ENCODE data around the gene NPAT.

Gene NPAT

GRCh38 chr11:108218455-108218854 is 4.0 kb downstream of the NPAT start:
- H3K36me3 ChIP-seq (replicated peaks): no peaks in the 10 kb centered on the region
- H3K4me3 ChIP-seq (ENCODE audit: low read depth, low read length): no peak overlapping the region
- DNase-seq: peak; percentile 7
- H3K27me3 ChIP-seq (replicated peaks): no peaks in the 10 kb centered on the region
- in situ Hi-C loops (cut with HindIII; ENCODE audit: low pct_ligation_motif_present, low sequenced_read_pairs): no loop called here
- no peak overlapping the region for H3K27ac ChIP-seq
- TF ChIP-seq CTCF (IDR thresholded peaks at IDR 0.05; ENCODE audit: low read depth, low read length, missing control alignments): no peak

- DNase-seq: no peak
- Histone ChIP-seq H3K27me3 (replicated peaks) (no peaks in the 10 kb centered on the region), H3K27ac (no peak overlapping the region), H3K4me3 (ENCODE audit: low read depth, low read length) (no peak overlapping the region), H3K36me3 (replicated peaks) (no peaks in the 10 kb centered on the region)
- in situ Hi-C loops (cut with HindIII; ENCODE audit: low pct_ligation_motif_present, low sequenced_read_pairs): no loop called here
- TF ChIP-seq CTCF (IDR thresholded peaks at IDR 0.05; ENCODE audit: low read depth, low read length, missing control alignments): no peak
Observed at GRCh38 chr11:108216988-108217387, 5.5 kb downstream of the NPAT start.

GRCh38 chr11:108213784-108214183 is 8.7 kb downstream of the NPAT start:
- Histone ChIP-seq H3K4me3 (ENCODE audit: low read depth, low read length) (no peak overlapping the region), H3K36me3 (replicated peaks) (peaks cover 6% of the 10 kb centered on the region), H3K27me3 (replicated peaks) (no peaks in the 10 kb centered on the region), H3K27ac (no peak overlapping the region)
- in situ Hi-C loops (cut with HindIII; ENCODE audit: low pct_ligation_motif_present, low sequenced_read_pairs): no loop called here
- no peak for TF ChIP-seq CTCF (IDR thresholded peaks at IDR 0.05; ENCODE audit: low read depth, low read length, missing control alignments)
- DNase-seq: no peak

- H3K36me3 ChIP-seq (replicated peaks): peaks cover 22% of the 10 kb centered on the region
- DNase-seq: no peak
- H3K4me3 ChIP-seq (ENCODE audit: low read depth, low read length): no peak overlapping the region
- H3K27me3 ChIP-seq (replicated peaks): no peaks in the 10 kb centered on the region
- no peak overlapping the region for H3K27ac ChIP-seq
- in situ Hi-C loops (cut with HindIII; ENCODE audit: low pct_ligation_motif_present, low sequenced_read_pairs): no loop called here
- no peak for TF ChIP-seq CTCF (IDR thresholded peaks at IDR 0.05; ENCODE audit: low read depth, low read length, missing control alignments)
Observed at GRCh38 chr11:108210441-108210840, 12.0 kb downstream of the NPAT start.

- TF ChIP-seq CTCF (IDR thresholded peaks at IDR 0.05; ENCODE audit: low read depth, low read length, missing control alignments): no peak
- Histone ChIP-seq H3K27ac (no peak overlapping the region), H3K36me3 (replicated peaks) (peaks cover 25% of the 10 kb centered on the region), H3K27me3 (replicated peaks) (no peaks in the 10 kb centered on the region), H3K4me3 (ENCODE audit: low read depth, low read length) (no peak overlapping the region)
- DNase-seq: no peak
- in situ Hi-C loops (cut with HindIII; ENCODE audit: low pct_ligation_motif_present, low sequenced_read_pairs): no loop called here
Observed at GRCh38 chr11:108207683-108208060, 14.8 kb downstream of the NPAT start.

GRCh38 chr11:108206969-108207682 is 15.3 kb downstream of the NPAT start:
- no peak for TF ChIP-seq CTCF (IDR thresholded peaks at IDR 0.05; ENCODE audit: low read depth, low read length, missing control alignments)
- Histone ChIP-seq H3K36me3 (replicated peaks) (peaks cover 25% of the 10 kb centered on the region), H3K27ac (no peak overlapping the region), H3K4me3 (ENCODE audit: low read depth, low read length) (no peak overlapping the region), H3K27me3 (replicated peaks) (no peaks in the 10 kb centered on the region)
- in situ Hi-C loops (cut with HindIII; ENCODE audit: low pct_ligation_motif_present, low sequenced_read_pairs): no loop called here
- no peak for DNase-seq
